OCI-M1 (cell line): ENCODE measurements around the gene FBXL5.
"Not testable (repeated sequence)": the region's sequence is repeated elsewhere in the genome, so short reads cannot be mapped to it uniquely, and the experiment has no call there.

ENCODE experiments used
- DNase-seq: peaks from one replicate; lab custom pipeline; 2025; lab: John Stamatoyannopoulos, UW

The FBXL5 gene

DNA sequence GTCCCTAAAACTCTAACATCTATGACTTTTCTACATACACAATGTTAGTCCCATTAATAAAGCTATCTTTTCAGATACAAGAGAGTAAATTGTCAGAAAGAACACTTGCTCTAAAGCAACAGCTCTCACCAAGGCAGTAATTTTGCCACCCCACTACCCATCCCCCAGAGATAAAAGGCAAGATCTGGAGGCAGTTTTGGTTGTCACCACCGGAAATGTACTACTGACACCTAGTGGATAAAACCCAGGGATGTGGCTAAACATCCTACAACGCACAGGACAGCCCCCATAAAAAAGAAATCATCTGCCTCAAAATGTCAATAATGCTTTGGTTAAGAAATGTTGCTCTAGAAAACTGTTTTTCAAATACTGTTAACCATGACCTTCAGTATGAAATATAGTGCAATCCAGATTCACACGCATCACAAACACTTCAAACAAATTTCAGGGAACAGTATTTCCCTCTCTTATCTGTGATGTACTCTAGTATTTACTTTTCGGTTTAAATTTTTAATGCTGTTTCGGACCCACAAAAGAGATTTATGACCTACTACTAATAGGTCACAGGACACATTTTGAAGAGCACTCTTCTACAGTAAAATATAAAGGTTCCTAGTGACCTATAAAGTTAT is 5.1 kb downstream of the FBXL5 start:
- DNase-seq = peak; percentile 90

- no peak for DNase-seq
These were observed 6.6 kb downstream of the FBXL5 start for GRCh38 chr4:15648600-15648999.

- DNase-seq = no peak
These were observed 16.7 kb downstream of the FBXL5 start for GRCh38 chr4:15638418-15638817.

- DNase-seq = no peak
These were observed 18.3 kb downstream of the FBXL5 start for GRCh38 chr4:15636818-15637217.

GRCh38 chr4:15617407-15617806 is 37.8 kb downstream of the FBXL5 start:
- DNase-seq = not testable (repeated sequence)

DNA sequence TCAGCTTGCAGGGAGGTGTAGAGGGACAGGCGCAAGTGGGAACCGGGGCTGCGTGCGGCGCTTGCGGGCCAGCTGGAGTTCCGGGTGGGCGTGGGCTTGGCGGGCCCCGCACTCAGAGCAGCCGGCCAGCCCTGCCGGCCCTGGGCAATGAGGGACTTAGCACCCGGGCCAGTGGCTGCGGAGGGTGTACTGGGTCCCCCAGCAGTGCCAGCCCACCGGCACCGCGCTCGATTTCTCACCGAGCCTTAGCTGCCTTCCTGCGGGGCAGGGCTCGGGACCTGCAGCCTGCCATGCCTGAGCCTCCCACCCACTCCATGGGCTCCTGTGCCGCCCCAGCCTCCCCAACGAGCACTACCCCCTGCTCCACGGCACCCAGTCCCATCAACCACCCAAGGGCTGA is 40.3 kb downstream of the FBXL5 start:
- DNase-seq = not testable (repeated sequence)

- DNase-seq = no peak
These were observed 43.0 kb downstream of the FBXL5 start for GRCh38 chr4:15612136-15612535.

GRCh38 chr4:15610855-15611254 is 44.3 kb downstream of the FBXL5 start:
- no peak for DNase-seq

- no peak for DNase-seq
These were observed 49.6 kb downstream of the FBXL5 start for GRCh38 chr4:15605537-15605936.

DNA sequence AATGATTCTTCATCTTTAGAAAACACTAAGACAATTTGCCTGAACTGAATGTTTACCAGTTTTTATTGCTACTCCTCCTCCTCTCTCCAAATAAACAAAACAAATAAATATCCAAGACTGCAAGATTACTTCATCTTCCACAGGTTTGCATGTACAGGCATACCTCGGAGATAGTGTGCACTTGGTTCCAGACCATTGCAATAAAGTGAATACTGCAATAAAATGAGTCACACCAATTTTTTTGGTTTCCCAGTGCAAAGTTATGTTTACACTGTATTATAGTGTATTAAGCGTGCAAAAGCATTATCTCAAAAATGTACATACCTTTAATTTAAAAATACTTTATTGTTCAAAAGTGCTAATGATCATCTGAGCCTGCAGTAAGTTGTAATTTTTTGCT is 53.3 kb downstream of the FBXL5 start:
- no peak for DNase-seq

DNA sequence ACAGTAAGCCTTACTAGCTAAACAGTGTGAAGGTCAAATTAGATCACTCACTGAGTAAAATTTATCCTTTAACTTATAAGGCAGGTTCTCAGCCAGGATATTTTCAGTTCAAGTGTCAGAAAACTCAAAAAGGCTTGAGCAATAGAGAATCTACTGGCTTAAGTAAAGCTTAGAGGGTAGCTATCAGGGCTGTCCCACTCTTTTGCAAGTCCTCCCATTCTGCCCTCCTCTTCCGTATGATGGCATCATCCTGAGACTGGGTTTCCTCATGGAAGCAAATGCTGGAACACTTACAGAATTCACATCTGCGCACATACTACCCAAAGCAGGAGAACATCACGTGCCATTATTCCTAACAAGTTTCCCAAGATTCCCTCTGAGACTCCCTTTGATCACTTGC is 55.0 kb downstream of the FBXL5 start:
- no peak for DNase-seq

- DNase-seq = no peak
These were observed 56.5 kb downstream of the FBXL5 start for GRCh38 chr4:15598644-15599043.

- no peak for DNase-seq
These were observed 62.4 kb downstream of the FBXL5 start for GRCh38 chr4:15592799-15593198.

DNA sequence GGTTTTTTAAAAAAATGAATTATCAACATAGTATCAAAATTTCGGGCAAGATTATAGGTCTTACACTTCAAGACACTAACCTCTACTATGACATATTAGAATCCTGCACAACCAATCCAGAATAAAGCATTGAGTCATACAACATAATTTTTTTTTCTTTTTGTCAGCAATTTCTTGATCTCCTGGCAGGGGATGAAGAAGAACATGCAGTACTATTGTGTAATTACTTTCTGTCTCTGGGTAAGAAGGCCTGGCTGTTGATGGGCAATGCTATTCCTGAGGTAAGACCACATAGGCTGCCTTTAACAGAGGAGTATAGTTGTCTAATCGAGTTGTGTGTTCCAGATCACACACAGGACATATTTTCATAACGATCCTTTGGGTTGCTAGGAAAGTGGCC is 67.5 kb downstream of the FBXL5 start:
- DNase-seq = no peak

- no peak for DNase-seq
These were observed 69.1 kb downstream of the FBXL5 start for GRCh38 chr4:15586066-15586465.

- DNase-seq = no peak
These were observed 69.8 kb downstream of the FBXL5 start for GRCh38 chr4:15585331-15585730.

DNA sequence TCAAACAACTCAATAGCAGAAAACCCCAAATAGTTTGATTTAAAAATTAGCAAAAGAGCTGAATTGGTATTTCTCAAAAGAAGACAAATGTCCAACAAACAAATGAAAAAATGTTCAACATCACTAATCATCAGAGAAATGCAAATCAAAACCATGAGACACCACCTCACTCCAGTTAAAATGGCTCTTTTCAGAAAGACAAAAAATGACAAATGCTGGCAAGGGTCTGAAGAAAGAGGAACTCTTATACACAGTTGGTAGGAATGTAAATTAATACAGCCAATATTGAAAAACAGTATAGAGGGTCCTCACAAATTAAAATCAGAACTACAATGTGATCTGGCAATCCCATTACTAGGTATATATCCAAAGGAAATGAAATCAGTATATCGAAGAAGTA is 70.4 kb downstream of the FBXL5 start:
- no peak for DNase-seq

DNA sequence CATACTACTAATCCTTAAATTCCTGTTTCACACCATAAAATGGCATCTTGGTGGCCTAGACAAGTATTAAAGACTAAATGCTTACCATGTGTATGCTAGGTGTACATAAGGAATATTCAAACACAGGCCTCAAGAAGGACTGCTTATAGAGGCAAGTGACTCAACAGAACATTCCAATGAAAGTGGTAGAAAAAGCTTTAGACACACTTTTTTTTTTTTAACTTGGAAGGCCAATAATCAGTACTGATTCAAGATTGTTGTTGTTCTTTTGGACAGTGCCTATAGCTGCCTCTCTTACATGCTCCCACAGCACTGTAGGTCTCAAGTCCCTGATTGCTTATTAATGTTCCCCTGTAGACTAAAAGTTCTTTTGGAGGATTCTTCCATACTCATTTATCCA is 77.6 kb downstream of the FBXL5 start:
- no peak for DNase-seq

GRCh38 chr4:15575966-15576365 is 79.2 kb downstream of the FBXL5 start:
- peak; percentile 65 for DNase-seq

- DNase-seq = no peak
These were observed 85.4 kb downstream of the FBXL5 start for GRCh38 chr4:15569746-15570145.

- DNase-seq = no peak
These were observed 86.3 kb downstream of the FBXL5 start for GRCh38 chr4:15568821-15569220.

GRCh38 chr4:15563871-15564270 is 91.3 kb downstream of the FBXL5 start:
- peak; percentile 2 for DNase-seq

GRCh38 chr4:15562623-15563022 is 92.5 kb downstream of the FBXL5 start:
- DNase-seq = no peak

DNA sequence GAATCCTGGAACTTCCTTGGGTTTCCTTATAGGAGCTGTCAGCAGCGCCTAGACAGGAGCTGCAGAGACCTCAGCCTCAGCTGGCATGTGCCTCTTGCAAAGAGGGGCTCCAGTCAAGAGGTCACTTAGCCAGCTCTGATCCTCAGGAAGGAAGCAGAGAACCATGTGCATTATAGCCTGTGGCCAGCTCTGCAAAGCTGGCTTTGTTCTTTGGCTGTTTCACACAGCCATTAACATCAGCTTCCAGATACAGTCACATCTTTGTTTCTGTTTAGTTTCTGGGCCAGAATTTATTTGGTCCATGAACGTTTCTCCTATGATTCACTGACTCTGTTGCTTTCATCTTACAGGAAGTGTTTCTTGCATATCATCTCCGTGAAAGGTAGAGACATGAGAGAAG is 93.0 kb downstream of the FBXL5 start:
- DNase-seq = no peak

DNA sequence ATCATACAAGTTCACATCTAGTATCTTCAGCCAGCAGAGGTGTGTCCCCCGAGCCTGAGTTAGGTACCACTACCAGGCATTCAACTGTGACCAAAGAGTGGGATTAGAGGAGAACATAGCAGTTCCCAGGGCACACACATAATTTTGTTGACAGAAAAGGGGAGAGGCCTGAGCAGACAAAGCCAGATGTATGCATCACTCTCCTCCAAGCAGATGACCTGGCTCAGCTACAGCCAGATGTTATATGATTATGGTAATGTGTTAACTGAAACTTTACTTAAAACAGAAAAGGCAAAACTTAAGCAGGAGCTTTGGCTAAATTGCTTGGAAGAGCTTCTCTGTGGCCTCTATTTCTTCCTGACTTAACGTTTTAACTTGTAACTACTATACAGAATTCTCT is 96.6 kb downstream of the FBXL5 start:
- no peak for DNase-seq
